HepG2 (cell line): Measurements from ENCODE around the gene NKD1. TPM values are rescaled to one million over a fixed set of nuclear protein-coding genes. Genes with fewer than 3 reads are reported as not detected.
A peak's percentile ranks its signal among the peaks of the same experiment; 100 is the strongest.

Source experiments
- CAMTA2 ChIP-seq: sonication (generic); formaldehyde crosslinking; IDR thresholded peaks from 2 replicates; pipeline ENCODE4 v1.4.0; 2020; ENCODE audit warnings: mild to moderate bottlenecking, missing genetic modification reagents, borderline replicate concordance
- ELF4 ChIP-seq: sonication (generic); formaldehyde crosslinking; IDR thresholded peaks from 2 replicates; pipeline ENCODE4 v1.5.0; 2020; ENCODE audit warnings: missing genetic modification reagents, mild to moderate bottlenecking, moderate library complexity, borderline replicate concordance
- GTF2F1 ChIP-seq: fragments of 150-350 bp; IDR thresholded peaks from 2 replicates; pipeline ENCODE4 v1.6.1; 2014; ENCODE audit warnings: low read length
- JUND ChIP-seq: sonication (generic); formaldehyde crosslinking; IDR thresholded peaks from 2 replicates; pipeline ENCODE4 v1.8.0; 2022; ENCODE audit warnings: mild to moderate bottlenecking, missing genetic modification reagents
- PHB2 ChIP-seq: fragments of 450-650 bp; IDR thresholded peaks from 2 replicates; pipeline ENCODE4 v1.6.1; 2018; ENCODE audit not compliant: partially characterized antibody
- TBL1XR1 ChIP-seq: fragments of 150-350 bp; IDR thresholded peaks from 2 replicates; pipeline ENCODE4 v1.6.1; 2014; ENCODE audit warnings: borderline replicate concordance, low read length; ENCODE audit not compliant: partially characterized antibody
- ZFY ChIP-seq: sonication (generic); formaldehyde crosslinking; IDR thresholded peaks from 2 replicates; pipeline ENCODE4 v1.4.0; 2020; ENCODE audit warnings: missing genetic modification reagents
- ZFYVE20 ChIP-seq: sonication (generic); formaldehyde crosslinking; IDR thresholded peaks from 2 replicates; pipeline ENCODE4 v1.8.0; 2023; ENCODE audit warnings: low read depth, mild to moderate bottlenecking, moderate library complexity, missing genetic modification reagents, borderline replicate concordance
- ZNF431 ChIP-seq: sonication (generic); formaldehyde crosslinking; IDR thresholded peaks from 2 replicates; pipeline ENCODE4 v1.9.0; 2022; ENCODE audit warnings: missing genetic modification reagents, low read depth, mild to moderate bottlenecking, borderline replicate concordance
- ZNF782 ChIP-seq: sonication (generic); formaldehyde crosslinking; IDR thresholded peaks from 2 replicates; pipeline ENCODE4 v1.4.0; 2020; ENCODE audit warnings: missing genetic modification reagents, mild to moderate bottlenecking, borderline replicate concordance
- polyA plus RNA-seq, 8 experiments: library from polyadenylated mRNA; depleted of rRNA in 3 of 8; stranded (reverse) in 7 of 8; unstranded in 1 of 8; fragments of >200 nt; fragmentation: Illumina TruSeq in 4 of 8; extraction: Trizol in 4 of 8; gene quantifications; 2 replicates each; pipeline versions ENCODE4 v1.2.1 to v1.2.3, GENCODE V29; 2011 to 2016; ENCODE audit warnings: low read depth in 4 of 8, missing spikeins in 1 of 8, mixed read lengths in 1 of 8; ENCODE audit not compliant: insufficient read depth in 1 of 8
- total RNA-seq, 5 experiments: library from RNA; depleted of rRNA; stranded (reverse); fragments of >200 nt; fragmentation: Illumina TruSeq; extraction: Trizol; gene quantifications; 2 replicates each; pipeline ENCODE4 v1.2.3, GENCODE V29; 2016; ENCODE audit warnings: low read depth in 1 of 5
- TF ChIP-seq, protein P1 (sequence below): sonication (generic); formaldehyde crosslinking; IDR thresholded peaks from 2 replicates; pipeline ENCODE4 v1.5.0; 2020; ENCODE audit warnings: mild to moderate bottlenecking, missing genetic modification reagents, borderline replicate concordance
- TF ChIP-seq, protein P2 (sequence below): sonication (generic); formaldehyde crosslinking; IDR thresholded peaks from 2 replicates; pipeline ENCODE4 v1.8.1; 2022; ENCODE audit warnings: mild to moderate bottlenecking, missing genetic modification reagents

Gene NKD1
- total and polyA plus RNA-seq, 2 of the 13 experiments (the other 11 are each of a cell fraction or from before 2014, with no cell fraction given) = 70.4 to 121 TPM

DNA sequence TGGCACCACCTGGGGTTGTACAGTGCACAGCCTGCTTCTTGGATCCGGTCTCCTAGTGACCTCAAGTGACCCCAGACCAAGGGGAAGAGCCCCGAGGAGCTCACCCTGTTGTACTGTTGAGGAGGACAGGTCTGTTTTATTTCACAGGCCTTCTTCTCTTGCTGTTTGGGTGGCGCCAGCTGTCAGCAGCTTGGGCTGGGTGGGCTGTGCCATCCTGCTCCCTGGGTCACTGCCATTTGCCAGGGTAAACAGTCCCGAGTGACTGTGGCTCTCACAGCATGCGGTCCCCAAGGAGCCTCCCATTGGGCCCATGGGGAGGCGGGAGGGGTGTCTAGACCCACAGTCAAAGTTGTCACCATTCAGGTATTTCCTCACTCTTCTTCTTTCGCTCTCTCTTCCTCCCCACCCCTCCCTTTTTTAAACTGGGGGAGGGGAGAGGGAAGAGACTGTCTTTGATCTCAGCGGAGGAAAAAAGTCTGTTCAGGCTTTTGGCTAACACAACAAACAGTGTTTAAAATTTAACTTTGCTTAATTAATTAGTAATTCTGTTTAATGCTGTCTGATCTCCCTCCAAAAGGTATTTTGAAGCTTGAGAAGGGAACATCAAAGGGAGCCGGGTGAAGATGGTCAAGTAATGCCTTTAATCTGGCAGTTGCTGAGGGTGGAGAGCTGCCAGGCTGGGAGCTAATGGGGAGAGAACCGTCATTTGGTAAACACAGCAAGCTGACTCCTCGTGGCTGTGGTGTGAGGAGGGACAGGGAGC lies 68.9 kb downstream of the NKD1 start (continued):
- TF ChIP-seq, protein P1, sequence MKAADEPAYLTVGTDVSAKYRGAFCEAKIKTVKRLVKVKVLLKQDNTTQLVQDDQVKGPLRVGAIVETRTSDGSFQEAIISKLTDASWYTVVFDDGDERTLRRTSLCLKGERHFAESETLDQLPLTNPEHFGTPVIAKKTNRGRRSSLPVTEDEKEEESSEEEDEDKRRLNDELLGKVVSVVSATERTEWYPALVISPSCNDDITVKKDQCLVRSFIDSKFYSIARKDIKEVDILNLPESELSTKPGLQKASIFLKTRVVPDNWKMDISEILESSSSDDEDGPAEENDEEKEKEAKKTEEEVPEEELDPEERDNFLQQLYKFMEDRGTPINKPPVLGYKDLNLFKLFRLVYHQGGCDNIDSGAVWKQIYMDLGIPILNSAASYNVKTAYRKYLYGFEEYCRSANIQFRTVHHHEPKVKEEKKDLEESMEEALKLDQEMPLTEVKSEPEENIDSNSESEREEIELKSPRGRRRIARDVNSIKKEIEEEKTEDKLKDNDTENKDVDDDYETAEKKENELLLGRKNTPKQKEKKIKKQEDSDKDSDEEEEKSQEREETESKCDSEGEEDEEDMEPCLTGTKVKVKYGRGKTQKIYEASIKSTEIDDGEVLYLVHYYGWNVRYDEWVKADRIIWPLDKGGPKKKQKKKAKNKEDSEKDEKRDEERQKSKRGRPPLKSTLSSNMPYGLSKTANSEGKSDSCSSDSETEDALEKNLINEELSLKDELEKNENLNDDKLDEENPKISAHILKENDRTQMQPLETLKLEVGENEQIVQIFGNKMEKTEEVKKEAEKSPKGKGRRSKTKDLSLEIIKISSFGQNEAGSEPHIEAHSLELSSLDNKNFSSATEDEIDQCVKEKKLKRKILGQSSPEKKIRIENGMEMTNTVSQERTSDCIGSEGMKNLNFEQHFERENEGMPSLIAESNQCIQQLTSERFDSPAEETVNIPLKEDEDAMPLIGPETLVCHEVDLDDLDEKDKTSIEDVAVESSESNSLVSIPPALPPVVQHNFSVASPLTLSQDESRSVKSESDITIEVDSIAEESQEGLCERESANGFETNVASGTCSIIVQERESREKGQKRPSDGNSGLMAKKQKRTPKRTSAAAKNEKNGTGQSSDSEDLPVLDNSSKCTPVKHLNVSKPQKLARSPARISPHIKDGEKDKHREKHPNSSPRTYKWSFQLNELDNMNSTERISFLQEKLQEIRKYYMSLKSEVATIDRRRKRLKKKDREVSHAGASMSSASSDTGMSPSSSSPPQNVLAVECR = peak; percentile 40; the same call in 1 of the 2 replicates
- TF ChIP-seq TBL1XR1 (no peak), PHB2 (no peak), CAMTA2 (CRISPR knock-in tag) (no peak), ZNF782 (CRISPR knock-in tag) (no peak), ZNF431 (CRISPR knock-in tag) (no peak), ZFYVE20 (CRISPR knock-in tag) (no peak), ZFY (no peak), JUND (CRISPR knock-in tag) (no peak), ELF4 (no peak; the same call in 1 of the 2 replicates), GTF2F1 (no peak)
- TF ChIP-seq, protein P2, sequence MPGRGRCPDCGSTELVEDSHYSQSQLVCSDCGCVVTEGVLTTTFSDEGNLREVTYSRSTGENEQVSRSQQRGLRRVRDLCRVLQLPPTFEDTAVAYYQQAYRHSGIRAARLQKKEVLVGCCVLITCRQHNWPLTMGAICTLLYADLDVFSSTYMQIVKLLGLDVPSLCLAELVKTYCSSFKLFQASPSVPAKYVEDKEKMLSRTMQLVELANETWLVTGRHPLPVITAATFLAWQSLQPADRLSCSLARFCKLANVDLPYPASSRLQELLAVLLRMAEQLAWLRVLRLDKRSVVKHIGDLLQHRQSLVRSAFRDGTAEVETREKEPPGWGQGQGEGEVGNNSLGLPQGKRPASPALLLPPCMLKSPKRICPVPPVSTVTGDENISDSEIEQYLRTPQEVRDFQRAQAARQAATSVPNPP = no peak
- TF ChIP-seq, all 625 proteins: peak for 113
